Measurements from ENCODE around the gene HELZ.

Gene HELZ

DNA sequence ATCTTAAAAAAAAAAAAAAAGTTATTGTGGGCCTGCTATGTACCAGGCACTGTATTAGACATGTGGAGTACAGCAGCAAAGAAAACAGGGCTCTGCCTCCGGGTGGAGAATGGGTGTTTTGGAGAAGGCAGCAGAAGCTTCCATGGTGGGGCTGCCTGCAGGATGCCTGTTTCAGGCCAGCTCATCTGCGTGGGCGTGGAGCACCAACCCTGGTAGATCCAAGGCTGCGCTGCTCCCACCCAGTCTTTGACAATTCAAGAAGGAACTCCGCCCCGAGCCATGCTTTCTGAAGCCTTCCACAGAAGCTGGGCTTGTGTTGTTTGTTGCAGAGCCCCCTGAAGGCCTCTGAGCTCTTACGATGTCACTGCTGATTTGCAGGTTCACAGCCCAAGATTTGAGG, 223.8 kb downstream of the HELZ start:
- TF ChIP-seq ZFHX2 (tag by site-specific recombination; conservative IDR thresholded peaks at IDR 0.05): peak; percentile 42
- TF ChIP-seq, protein P1, sequence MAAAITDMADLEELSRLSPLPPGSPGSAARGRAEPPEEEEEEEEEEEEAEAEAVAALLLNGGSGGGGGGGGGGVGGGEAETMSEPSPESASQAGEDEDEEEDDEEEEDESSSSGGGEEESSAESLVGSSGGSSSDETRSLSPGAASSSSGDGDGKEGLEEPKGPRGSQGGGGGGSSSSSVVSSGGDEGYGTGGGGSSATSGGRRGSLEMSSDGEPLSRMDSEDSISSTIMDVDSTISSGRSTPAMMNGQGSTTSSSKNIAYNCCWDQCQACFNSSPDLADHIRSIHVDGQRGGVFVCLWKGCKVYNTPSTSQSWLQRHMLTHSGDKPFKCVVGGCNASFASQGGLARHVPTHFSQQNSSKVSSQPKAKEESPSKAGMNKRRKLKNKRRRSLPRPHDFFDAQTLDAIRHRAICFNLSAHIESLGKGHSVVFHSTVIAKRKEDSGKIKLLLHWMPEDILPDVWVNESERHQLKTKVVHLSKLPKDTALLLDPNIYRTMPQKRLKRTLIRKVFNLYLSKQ (tag by site-specific recombination; IDR thresholded peaks at IDR 0.05; ENCODE audit: borderline replicate concordance): no peak
- no peak for TF ChIP-seq ZSCAN16 (tag by site-specific recombination; IDR thresholded peaks at IDR 0.05)
- TF ChIP-seq EGR2 (tag by site-specific recombination; IDR thresholded peaks at IDR 0.05; ENCODE audit: low read depth): 0 out of 2 replicates have a peak, but pooled peaks have one; percentile 28
- TF ChIP-seq, protein P2, sequence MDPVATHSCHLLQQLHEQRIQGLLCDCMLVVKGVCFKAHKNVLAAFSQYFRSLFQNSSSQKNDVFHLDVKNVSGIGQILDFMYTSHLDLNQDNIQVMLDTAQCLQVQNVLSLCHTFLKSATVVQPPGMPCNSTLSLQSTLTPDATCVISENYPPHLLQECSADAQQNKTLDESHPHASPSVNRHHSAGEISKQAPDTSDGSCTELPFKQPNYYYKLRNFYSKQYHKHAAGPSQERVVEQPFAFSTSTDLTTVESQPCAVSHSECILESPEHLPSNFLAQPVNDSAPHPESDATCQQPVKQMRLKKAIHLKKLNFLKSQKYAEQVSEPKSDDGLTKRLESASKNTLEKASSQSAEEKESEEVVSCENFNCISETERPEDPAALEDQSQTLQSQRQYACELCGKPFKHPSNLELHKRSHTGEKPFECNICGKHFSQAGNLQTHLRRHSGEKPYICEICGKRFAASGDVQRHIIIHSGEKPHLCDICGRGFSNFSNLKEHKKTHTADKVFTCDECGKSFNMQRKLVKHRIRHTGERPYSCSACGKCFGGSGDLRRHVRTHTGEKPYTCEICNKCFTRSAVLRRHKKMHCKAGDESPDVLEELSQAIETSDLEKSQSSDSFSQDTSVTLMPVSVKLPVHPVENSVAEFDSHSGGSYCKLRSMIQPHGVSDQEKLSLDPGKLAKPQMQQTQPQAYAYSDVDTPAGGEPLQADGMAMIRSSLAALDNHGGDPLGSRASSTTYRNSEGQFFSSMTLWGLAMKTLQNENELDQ (tag by site-specific recombination; IDR thresholded peaks at IDR 0.05; ENCODE audit: low read depth): no peak
- no peak for TF ChIP-seq GLIS1 (tag by site-specific recombination; IDR thresholded peaks at IDR 0.05)
- no peak for TF ChIP-seq SCRT2 (tag by site-specific recombination; IDR thresholded peaks at IDR 0.05)
- Histone ChIP-seq H3K36me3 (ENCODE audit: control insufficient read depth in 2 of 2, insufficient read depth in 1 of 2, low read length in 2 of 2) (no peaks in the 10 kb centered on the region), H3K9me3 (ENCODE audit: control insufficient read depth, insufficient read depth, low read depth, low read length) (no peaks in the 10 kb centered on the region), H3K27ac (ENCODE audit: extremely low read depth, low read depth, low read length) (no peak overlapping the region), H3K4me3 (ENCODE audit: low read depth, low read length) (no peak overlapping the region), H3K4me1 (ENCODE audit: control insufficient read depth, insufficient read depth, low read length) (no peaks in the 10 kb centered on the region)
- POLR2A ChIA-PET: no interaction called here
- CTCF ChIA-PET: interaction anchor here (0.6 kb wide), 1 partner anchor 55 kb away, joined by 4 read pairs; no protein-coding TSS in a partner anchor
